ENCODE results near the gene MOB3C. TPM values are rescaled to one million over a fixed set of nuclear protein-coding genes. Genes with fewer than 3 reads are reported as not detected.

MOB3C gene
- polyA plus RNA-seq, 3 donors: 5.3 to 18.1 (median 6.1) TPM

- Mint-ChIP-seq H3K9me3 (no peaks in the 10 kb centered on the region), H3K4me3 (no peak overlapping the region), H3K27me3 (ENCODE audit: low read depth in 3 of 3) (peaks cover 0 to 1% (median 0%) of the 10 kb centered on the region in 3 donors), H3K27ac (no peak overlapping the region), H3K4me1 (peaks cover 21% of the 10 kb centered on the region), H3K36me3 (peaks cover 78 to 93% of the 10 kb centered on the region in 2 donors)
- H3K27ac ChIP-seq (ENCODE audit: low read depth in 1 of 2, low read length in 2 of 2): no peak overlapping the region
- H3K36me3 ChIP-seq (replicated peaks in 1 of 2; ENCODE audit: control insufficient read depth in 1 of 2, insufficient read depth in 2 of 2, low read length in 2 of 2): peaks cover 74 to 96% of the 10 kb centered on the region in 2 donors
- no peaks in the 10 kb centered on the region for H3K9me3 ChIP-seq (replicated peaks in 1 of 2; ENCODE audit: control insufficient read depth in 1 of 2, insufficient read depth in 1 of 2, low read length in 2 of 2)
- no peak for DNase-seq
- no peak overlapping the region for H3K4me3 ChIP-seq (replicated peaks in 1 of 3; ENCODE audit: low read depth in 2 of 3, low read length in 3 of 3)
- no peak overlapping the region for H3K4me2 ChIP-seq (replicated peaks; ENCODE audit: extremely low read depth, low read length, poor library complexity, severe bottlenecking)
- intact Hi-C loops (cut with micrococcal nuclease): no loop called here
- 89% methylated on average over 9 of the region's 12 CpGs for WGBS (ENCODE audit: insufficient coverage)
- H3K79me2 ChIP-seq (ENCODE audit: insufficient read depth, low read length): peaks cover 3% of the 10 kb centered on the region
- peaks cover 3% of the 10 kb centered on the region for H4K20me1 ChIP-seq (ENCODE audit: insufficient read depth, low read length)
- no peak overlapping the region for H3K9ac ChIP-seq (ENCODE audit: insufficient read depth, low read length, poor library complexity, severe bottlenecking)
- no peaks in the 10 kb centered on the region for H3K27me3 ChIP-seq (ENCODE audit: control insufficient read depth in 2 of 2, insufficient read depth in 2 of 2, low read length in 2 of 2)
- TF ChIP-seq CTCF (IDR thresholded peaks at IDR 0.05): no peak
- H3K4me1 ChIP-seq (ENCODE audit: control insufficient read depth in 1 of 2, insufficient read depth in 2 of 2, low read length in 2 of 2): peaks cover 19 to 22% of the 10 kb centered on the region in 2 donors
- H2AFZ ChIP-seq (ENCODE audit: insufficient read depth, low read depth, low read length, poor library complexity, severe bottlenecking): no peak overlapping the region
Measured at GRCh38 chr1:46575300-46575699, 41.3 kb downstream of the MOB3C start.

DNA sequence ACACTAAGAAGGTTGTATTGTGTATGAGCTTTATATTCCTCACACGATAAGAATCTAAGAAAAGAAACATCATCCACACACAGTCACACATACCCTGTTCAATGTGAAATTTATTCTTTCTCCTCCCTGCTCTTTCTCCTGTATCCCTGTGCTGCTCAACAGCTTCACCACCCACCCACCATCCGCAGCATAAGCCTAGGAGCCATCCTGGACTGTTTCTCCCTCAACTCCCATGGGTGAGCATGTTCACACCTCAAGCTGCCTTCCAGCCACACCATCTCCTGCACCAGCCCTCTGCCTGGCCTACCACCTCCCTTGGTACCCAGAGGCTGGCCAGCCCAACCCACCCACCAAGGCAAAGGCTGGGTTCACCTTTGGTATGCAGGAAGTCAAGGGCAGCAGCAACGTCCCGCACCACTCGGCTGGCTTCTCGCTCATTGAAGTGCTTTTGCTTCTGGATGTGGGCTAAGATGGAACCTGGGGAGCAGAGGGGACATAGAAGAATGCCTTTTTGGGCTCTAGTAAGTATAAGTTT is 44.9 kb downstream of the MOB3C start:
- WGBS (ENCODE audit: insufficient coverage): 100% methylated on average over 4 of the region's 6 CpGs
- Mint-ChIP-seq H3K36me3 (peaks cover 79 to 95% of the 10 kb centered on the region in 2 donors), H3K9me3 (no peaks in the 10 kb centered on the region), H3K4me3 (no peak overlapping the region), H3K27me3 (ENCODE audit: low read depth in 3 of 3) (no peaks in the 10 kb centered on the region), H3K4me1 (no peaks in the 10 kb centered on the region), H3K27ac (peak overlapping the region in 3 of 7 donors; percentile 43 to 83 (median 53))
- H3K4me1 ChIP-seq (ENCODE audit: control insufficient read depth in 1 of 2, insufficient read depth in 2 of 2, low read length in 2 of 2): no peaks in the 10 kb centered on the region
- H3K36me3 ChIP-seq (replicated peaks in 1 of 2; ENCODE audit: control insufficient read depth in 1 of 2, insufficient read depth in 2 of 2, low read length in 2 of 2): peaks cover 82 to 100% of the 10 kb centered on the region in 2 donors
- no peaks in the 10 kb centered on the region for H3K79me2 ChIP-seq (ENCODE audit: insufficient read depth, low read length)
- H3K27ac ChIP-seq (ENCODE audit: low read depth in 1 of 2, low read length in 2 of 2): no peak overlapping the region
- H3K4me2 ChIP-seq (replicated peaks; ENCODE audit: extremely low read depth, low read length, poor library complexity, severe bottlenecking): no peak overlapping the region
- no peak for TF ChIP-seq CTCF (IDR thresholded peaks at IDR 0.05)
- H4K20me1 ChIP-seq (ENCODE audit: insufficient read depth, low read length): no peaks in the 10 kb centered on the region
- no peak overlapping the region for H3K9ac ChIP-seq (ENCODE audit: insufficient read depth, low read length, poor library complexity, severe bottlenecking)
- intact Hi-C loops (cut with micrococcal nuclease): no loop called here
- no peak overlapping the region for H2AFZ ChIP-seq (ENCODE audit: insufficient read depth, low read depth, low read length, poor library complexity, severe bottlenecking)
- no peaks in the 10 kb centered on the region for H3K9me3 ChIP-seq (replicated peaks in 1 of 2; ENCODE audit: control insufficient read depth in 1 of 2, insufficient read depth in 1 of 2, low read length in 2 of 2)
- no peak overlapping the region for H3K4me3 ChIP-seq (replicated peaks in 1 of 3; ENCODE audit: low read depth in 2 of 3, low read length in 3 of 3)
- no peaks in the 10 kb centered on the region for H3K27me3 ChIP-seq (ENCODE audit: control insufficient read depth in 2 of 2, insufficient read depth in 2 of 2, low read length in 2 of 2)
- no peak for DNase-seq
